ENCODE measurements around the gene CD74.

GRCh38 chr5:150438873-150439546, 26.3 kb upstream of the CD74 start:
- TF ChIP-seq YY1 (IDR thresholded peaks at IDR 0.05), result no peak
- TF ChIP-seq CTCF (IDR thresholded peaks at IDR 0.05; ENCODE audit: low read depth, low read length, missing input control), result peak; percentile 35
- peak in 1 of 2 donors; percentile 57 for TF ChIP-seq RAD21 (IDR thresholded peaks at IDR 0.05)
- peak in 1 of 2 donors; percentile 6 for TF ChIP-seq HNF4A (conservative IDR thresholded peaks at IDR 0.05)
- TF ChIP-seq MAX (IDR thresholded peaks at IDR 0.05), result no peak
- TF ChIP-seq SP1 (IDR thresholded peaks at IDR 0.05), result no peak
- no peak for TF ChIP-seq JUND (IDR thresholded peaks at IDR 0.05)
- no peak for TF ChIP-seq NR2F2 (IDR thresholded peaks at IDR 0.05)
- TF ChIP-seq TAF1 (conservative IDR thresholded peaks at IDR 0.05), result no peak
- TF ChIP-seq, protein P1, sequence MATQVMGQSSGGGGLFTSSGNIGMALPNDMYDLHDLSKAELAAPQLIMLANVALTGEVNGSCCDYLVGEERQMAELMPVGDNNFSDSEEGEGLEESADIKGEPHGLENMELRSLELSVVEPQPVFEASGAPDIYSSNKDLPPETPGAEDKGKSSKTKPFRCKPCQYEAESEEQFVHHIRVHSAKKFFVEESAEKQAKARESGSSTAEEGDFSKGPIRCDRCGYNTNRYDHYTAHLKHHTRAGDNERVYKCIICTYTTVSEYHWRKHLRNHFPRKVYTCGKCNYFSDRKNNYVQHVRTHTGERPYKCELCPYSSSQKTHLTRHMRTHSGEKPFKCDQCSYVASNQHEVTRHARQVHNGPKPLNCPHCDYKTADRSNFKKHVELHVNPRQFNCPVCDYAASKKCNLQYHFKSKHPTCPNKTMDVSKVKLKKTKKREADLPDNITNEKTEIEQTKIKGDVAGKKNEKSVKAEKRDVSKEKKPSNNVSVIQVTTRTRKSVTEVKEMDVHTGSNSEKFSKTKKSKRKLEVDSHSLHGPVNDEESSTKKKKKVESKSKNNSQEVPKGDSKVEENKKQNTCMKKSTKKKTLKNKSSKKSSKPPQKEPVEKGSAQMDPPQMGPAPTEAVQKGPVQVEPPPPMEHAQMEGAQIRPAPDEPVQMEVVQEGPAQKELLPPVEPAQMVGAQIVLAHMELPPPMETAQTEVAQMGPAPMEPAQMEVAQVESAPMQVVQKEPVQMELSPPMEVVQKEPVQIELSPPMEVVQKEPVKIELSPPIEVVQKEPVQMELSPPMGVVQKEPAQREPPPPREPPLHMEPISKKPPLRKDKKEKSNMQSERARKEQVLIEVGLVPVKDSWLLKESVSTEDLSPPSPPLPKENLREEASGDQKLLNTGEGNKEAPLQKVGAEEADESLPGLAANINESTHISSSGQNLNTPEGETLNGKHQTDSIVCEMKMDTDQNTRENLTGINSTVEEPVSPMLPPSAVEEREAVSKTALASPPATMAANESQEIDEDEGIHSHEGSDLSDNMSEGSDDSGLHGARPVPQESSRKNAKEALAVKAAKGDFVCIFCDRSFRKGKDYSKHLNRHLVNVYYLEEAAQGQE (IDR thresholded peaks at IDR 0.05), result no peak
